Dermis blood vessel endothelial cell (primary cell): ENCODE results near the gene TIGD1. TPM values are rescaled to one million over a fixed set of nuclear protein-coding genes. Genes with fewer than 3 reads are reported as not detected.

ENCODE experiments used
- total RNA-seq: library from RNA; depleted of rRNA; stranded (reverse); fragments of >200 nt; gene quantifications from 2 replicates; pipeline ENCODE4 v1.2.3, GENCODE V29; 2014

TIGD1 gene
- total RNA-seq, 1 donor from 2014 or later = 1.5 TPM

Other genes starting within 250 kb of the TIGD1 start
- not detected in 2 replicates for gene ALPP, start 171.8 kb downstream of the TIGD1 start, total RNA-seq
- gene ALPG, start 143.7 kb downstream of the TIGD1 start, total RNA-seq = 0.05 TPM in 1 of 2 replicates, not detected in the other
- gene ALPI, start 94.4 kb downstream of the TIGD1 start, total RNA-seq = not detected in 2 replicates
- gene ECEL1, start 62.7 kb downstream of the TIGD1 start, total RNA-seq = not detected in 2 replicates
- not detected in 2 replicates for gene PRSS56, start 30.2 kb downstream of the TIGD1 start, total RNA-seq
- not detected in 2 replicates for gene CHRND, start 24.4 kb downstream of the TIGD1 start, total RNA-seq
- gene CHRNG, start 10.9 kb downstream of the TIGD1 start, total RNA-seq = not detected in 2 replicates
- 102 and 112 TPM in 2 replicates for gene EIF4E2, start 132 bp upstream of the TIGD1 start, total RNA-seq
- 0.14 and 0.17 TPM in 2 replicates for gene EFHD1, start 83.0 kb upstream of the TIGD1 start, total RNA-seq
- gene GIGYF2, start 146.8 kb upstream of the TIGD1 start, total RNA-seq = 54.4 and 57.2 TPM in 2 replicates
- not detected in 2 replicates for gene KCNJ13, start 226.0 kb upstream of the TIGD1 start, total RNA-seq